Astrocyte (in vitro differentiated cells and primary cell): ENCODE data around the gene MRGPRE.

Experiments used
- EZH2 ChIP-seq: IDR thresholded peaks from 2 replicates; pipeline ENCODE4 v1.6.1; 2012; ENCODE audit warnings: mild to moderate bottlenecking, low read length, inconsistent platforms; ENCODE audit not compliant: insufficient read depth
- TF ChIP-seq, protein P1 (sequence below): IDR thresholded peaks from 2 replicates; pipeline ENCODE4 v1.5.1; 2011; ENCODE audit warnings: low read depth, mild to moderate bottlenecking, inconsistent platforms, low read length, moderate library complexity; ENCODE audit not compliant: insufficient read depth

DNA sequence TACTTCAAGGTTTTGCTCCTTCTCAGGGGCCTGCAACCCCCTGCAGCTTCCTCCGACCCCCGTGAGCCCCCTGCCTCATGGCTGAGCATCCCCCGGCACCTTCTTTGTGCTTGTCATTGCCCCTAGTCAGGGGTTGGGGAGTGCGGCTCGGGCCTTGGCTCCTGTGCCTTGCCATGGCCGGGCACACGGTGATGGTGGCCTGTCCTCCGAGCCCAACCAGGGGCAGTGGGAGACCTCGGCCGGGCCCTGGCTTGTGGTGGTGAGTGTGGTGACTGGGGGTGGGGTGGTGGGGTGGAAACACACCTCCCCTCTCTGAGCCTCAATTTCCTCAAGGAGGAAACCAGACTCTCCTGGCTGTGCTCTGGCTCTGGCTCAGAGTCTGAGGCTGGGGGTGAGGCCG is 12.1 kb downstream of the MRGPRE start:
- TF ChIP-seq EZH2 = no peak
- TF ChIP-seq, protein P1, sequence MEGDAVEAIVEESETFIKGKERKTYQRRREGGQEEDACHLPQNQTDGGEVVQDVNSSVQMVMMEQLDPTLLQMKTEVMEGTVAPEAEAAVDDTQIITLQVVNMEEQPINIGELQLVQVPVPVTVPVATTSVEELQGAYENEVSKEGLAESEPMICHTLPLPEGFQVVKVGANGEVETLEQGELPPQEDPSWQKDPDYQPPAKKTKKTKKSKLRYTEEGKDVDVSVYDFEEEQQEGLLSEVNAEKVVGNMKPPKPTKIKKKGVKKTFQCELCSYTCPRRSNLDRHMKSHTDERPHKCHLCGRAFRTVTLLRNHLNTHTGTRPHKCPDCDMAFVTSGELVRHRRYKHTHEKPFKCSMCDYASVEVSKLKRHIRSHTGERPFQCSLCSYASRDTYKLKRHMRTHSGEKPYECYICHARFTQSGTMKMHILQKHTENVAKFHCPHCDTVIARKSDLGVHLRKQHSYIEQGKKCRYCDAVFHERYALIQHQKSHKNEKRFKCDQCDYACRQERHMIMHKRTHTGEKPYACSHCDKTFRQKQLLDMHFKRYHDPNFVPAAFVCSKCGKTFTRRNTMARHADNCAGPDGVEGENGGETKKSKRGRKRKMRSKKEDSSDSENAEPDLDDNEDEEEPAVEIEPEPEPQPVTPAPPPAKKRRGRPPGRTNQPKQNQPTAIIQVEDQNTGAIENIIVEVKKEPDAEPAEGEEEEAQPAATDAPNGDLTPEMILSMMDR = no peak
